GM12878 (cell line): Measurements from ENCODE around the gene SRC. TPM values are rescaled to one million over a fixed set of nuclear protein-coding genes. Genes with fewer than 3 reads are reported as not detected.
A peak's percentile ranks its signal among the peaks of the same experiment; 100 is the strongest.

Experiments used
- ATAC-seq: fragments of 200-7000 bp; cut with Tn5 transposase; 3 replicates; pipeline ENCODE4 v1.9.1; 2020; ENCODE audit warnings: mild to moderate bottlenecking, moderate library complexity
- BruUV-seq: library from RNA; stranded (reverse); fragments of 400-500 nt; replicated peaks from 2 replicates; lab custom pipeline; 2021; lab: Mats Ljungman, UMichigan
- CTCF ChIA-PET: fragments of 300-600 bp; sonication (Branson Sonifier 250); formaldehyde crosslinking; extraction: SDS; loops from one replicate; lab custom pipeline; 2021; ENCODE audit warnings: inconsistent platforms; lab: Yijun Ruan, JAX
- POLR2A ChIA-PET: fragments of 350-600 bp; formaldehyde crosslinking; extraction: SDS; loops from one replicate; lab custom pipeline; 2021; ENCODE audit warnings: inconsistent platforms; lab: Charles Lee
- RAD21 ChIA-PET: fragments of 300-600 bp; sonication (Branson Sonifier 250); formaldehyde crosslinking; loops from one replicate; lab custom pipeline; 2023; ENCODE audit warnings: antibody characterized with exemption; ENCODE audit not compliant: unreplicated experiment; lab: Charles Lee
- SMC1A ChIA-PET: fragments of 300-600 bp; sonication (Branson Sonifier 250); formaldehyde crosslinking; loops from one replicate; lab custom pipeline; 2023; ENCODE audit not compliant: unreplicated experiment, uncharacterized antibody; lab: Charles Lee
- DNase-seq: peaks from one replicate; pipeline ENCODE4 v3.0.0-alpha.2; 2011; ENCODE audit warnings: low read depth, low spot score
- FAIRE-seq: peaks from 3 replicates; lab custom pipeline; 2011; peaks lifted over from hg19 to GRCh38; lab: Jason Lieb, UNC
- H2AFZ ChIP-seq: 2 replicates; pipeline ENCODE4 v1.6.0; 2011; ENCODE audit warnings: low read depth, low read length, control low read depth; ENCODE audit not compliant: control insufficient read depth
- H3K27ac ChIP-seq: 2 replicates; pipeline ENCODE4 v1.5.1; 2011; ENCODE audit warnings: control low read depth; ENCODE audit not compliant: control insufficient read depth, insufficient read depth
- H3K27me3 ChIP-seq, 2 experiments: replicated peaks in 1 of 2; 2 replicates each; pipeline versions ENCODE4 v1.6.0 to v1.6.1; 2011; ENCODE audit warnings: low read length in 1 of 2; ENCODE audit not compliant: control insufficient read depth in 2 of 2, insufficient read depth in 2 of 2
- H3K36me3 ChIP-seq, 2 experiments: 2 replicates each; pipeline ENCODE4 v1.5.1; 2011; ENCODE audit warnings: low read length in 1 of 2; ENCODE audit not compliant: control insufficient read depth in 2 of 2, insufficient read depth in 2 of 2
- H3K4me1 ChIP-seq: 2 replicates; pipeline ENCODE4 v1.6.1; 2011; ENCODE audit warnings: mild to moderate bottlenecking, low read length, moderate library complexity, mixed read lengths; ENCODE audit not compliant: control insufficient read depth, insufficient read depth
- H3K4me2 ChIP-seq: 2 replicates; pipeline ENCODE4 v1.6.0; 2011; ENCODE audit warnings: control low read depth; ENCODE audit not compliant: control insufficient read depth, insufficient read depth
- H3K4me3 ChIP-seq: fragments of 200-600 bp; sonication (generic); 2 replicates; pipeline ENCODE4 v1.5.1; 2016
- H3K79me2 ChIP-seq: 2 replicates; pipeline ENCODE4 v1.6.0; 2011; ENCODE audit warnings: low read length; ENCODE audit not compliant: control insufficient read depth, insufficient read depth
- H3K9ac ChIP-seq: 2 replicates; pipeline ENCODE4 v1.8.0; 2011; ENCODE audit warnings: low read length, control low read depth, mixed read lengths; ENCODE audit not compliant: control insufficient read depth, insufficient read depth
- H3K9me3 ChIP-seq: replicated peaks from 3 replicates; pipeline ENCODE4 v1.5.1; 2011; ENCODE audit warnings: mild to moderate bottlenecking, low read length; ENCODE audit not compliant: control insufficient read depth, insufficient read depth
- H4K20me1 ChIP-seq: 2 replicates; pipeline ENCODE4 v1.6.0; 2011; ENCODE audit not compliant: control insufficient read depth, insufficient read depth
- CBFB ChIP-seq: IDR thresholded peaks from 2 replicates; pipeline ENCODE4 v1.6.1; 2016; ENCODE audit warnings: antibody characterized with exemption, low read depth
- CREB1 ChIP-seq: IDR thresholded peaks from 2 replicates; pipeline ENCODE4 v1.6.1; 2012; ENCODE audit warnings: low read depth, mild to moderate bottlenecking, inconsistent platforms
- DPF2 ChIP-seq: fragments of 450-650 bp; IDR thresholded peaks from 2 replicates; pipeline ENCODE4 v1.6.1; 2017; ENCODE audit warnings: mild to moderate bottlenecking
- EP300 ChIP-seq, 2 experiments: fragments of 150-350 bp in 1 of 2; IDR thresholded peaks; 2 replicates each; pipeline ENCODE4 v1.6.1; 2011 to 2012; ENCODE audit warnings: low read depth in 2 of 2, low read length in 2 of 2, borderline replicate concordance in 1 of 2, improper control_type of control experiment in 1 of 2, inconsistent platforms in 1 of 2; ENCODE audit not compliant: control insufficient read depth in 1 of 2
- ESRRA ChIP-seq: IDR thresholded peaks from 2 replicates; pipeline ENCODE4 v1.6.1; 2012; ENCODE audit warnings: mild to moderate bottlenecking, low read length, improper control_type of control experiment
- KLF5 ChIP-seq: fragments of 450-650 bp; IDR thresholded peaks from 2 replicates; pipeline ENCODE4 v1.6.1; 2014; ENCODE audit warnings: mild to moderate bottlenecking; ENCODE audit not compliant: partially characterized antibody
- RUNX3 ChIP-seq: IDR thresholded peaks from 2 replicates; pipeline ENCODE4 v1.6.1; 2012; ENCODE audit warnings: low read length, inconsistent platforms
- SMAD1 ChIP-seq: fragments of 450-650 bp; IDR thresholded peaks from 2 replicates; pipeline ENCODE4 v1.6.1; 2018; ENCODE audit warnings: mild to moderate bottlenecking, low read depth; ENCODE audit not compliant: partially characterized antibody
- SREBF2 ChIP-seq: IDR thresholded peaks from 2 replicates; pipeline ENCODE4 v1.6.1; 2012; ENCODE audit warnings: mild to moderate bottlenecking, low read length
- TCF12 ChIP-seq: IDR thresholded peaks from 2 replicates; pipeline ENCODE4 v1.6.1; 2011; ENCODE audit warnings: low read depth, mild to moderate bottlenecking, low read length
- ZNF384 ChIP-seq: IDR thresholded peaks from 2 replicates; pipeline ENCODE4 v1.6.1; 2012; ENCODE audit warnings: low read depth, mild to moderate bottlenecking, low read length, improper control_type of control experiment, borderline replicate concordance
- WGBS: methylation state at CpG from one replicate; pipeline ENCODE4 v1.1.6; 2016; ENCODE audit warnings: low lambda C conversion rate; ENCODE audit not compliant: insufficient replicate concordance, insufficient coverage; ENCODE audit errors: missing lambda C conversion rate; 5-methylcytosine and 5-hydroxymethylcytosine counted together
- in situ Hi-C: fragments of 300-500 bp; cut with MboI; formaldehyde crosslinking; loops from 9 replicates; pipeline ENCODE4 v1.14.3; 2018; ENCODE audit warnings: mixed read lengths
- intact Hi-C: fragments of 100-400 bp; cut with micrococcal nuclease; formaldehyde crosslinking; loops from one replicate; pipeline ENCODE4 v1.14.2; 2022; ENCODE audit not compliant: unreplicated experiment
- polyA plus RNA-seq, 11 experiments: library from polyadenylated mRNA; depleted of rRNA in 4 of 11; unstranded in 6 of 11; stranded (reverse) in 5 of 11; fragments of >200 nt; fragmentation: Nextera tagmentation in 4 of 11; fragmentation: Illumina TruSeq in 1 of 11; extraction: Ambion mirVana in 4 of 11; extraction: Trizol in 1 of 11; gene quantifications; 1 replicate in 1 of 11; 2 replicates in 10 of 11; pipeline versions ENCODE4 v1.2.1 to v1.2.3, GENCODE V29; 2011 to 2016; ENCODE audit warnings: inconsistent platforms in 2 of 11, missing spikeins in 2 of 11, low read depth in 1 of 11
- total RNA-seq, 4 experiments: library from RNA; depleted of rRNA in 3 of 4; stranded (reverse); fragments of >200 nt in 3 of 4; fragmentation: Illumina TruSeq in 1 of 4; extraction: Trizol in 1 of 4; gene quantifications; 2 replicates each; pipeline versions ENCODE4 v1.2.1 to v1.2.3, GENCODE V29; 2013 to 2021
- TF ChIP-seq, protein P1 (sequence below): fragments of 450-650 bp; formaldehyde crosslinking; IDR thresholded peaks from 2 replicates; pipeline ENCODE4 v1.4.0; 2022; ENCODE audit warnings: mild to moderate bottlenecking, moderate library complexity
- TF ChIP-seq, protein P2 (sequence below): fragments of 450-650 bp; IDR thresholded peaks from 2 replicates; pipeline ENCODE4 v1.6.1; 2016; ENCODE audit warnings: mild to moderate bottlenecking, moderate library complexity, borderline replicate concordance

SRC gene
- total and polyA plus RNA-seq, 10 of the 15 experiments (the other 5 are each of a cell fraction or from before 2014, with no cell fraction given) = 0.60 to 71.3 (median 27.2) TPM

DNA sequence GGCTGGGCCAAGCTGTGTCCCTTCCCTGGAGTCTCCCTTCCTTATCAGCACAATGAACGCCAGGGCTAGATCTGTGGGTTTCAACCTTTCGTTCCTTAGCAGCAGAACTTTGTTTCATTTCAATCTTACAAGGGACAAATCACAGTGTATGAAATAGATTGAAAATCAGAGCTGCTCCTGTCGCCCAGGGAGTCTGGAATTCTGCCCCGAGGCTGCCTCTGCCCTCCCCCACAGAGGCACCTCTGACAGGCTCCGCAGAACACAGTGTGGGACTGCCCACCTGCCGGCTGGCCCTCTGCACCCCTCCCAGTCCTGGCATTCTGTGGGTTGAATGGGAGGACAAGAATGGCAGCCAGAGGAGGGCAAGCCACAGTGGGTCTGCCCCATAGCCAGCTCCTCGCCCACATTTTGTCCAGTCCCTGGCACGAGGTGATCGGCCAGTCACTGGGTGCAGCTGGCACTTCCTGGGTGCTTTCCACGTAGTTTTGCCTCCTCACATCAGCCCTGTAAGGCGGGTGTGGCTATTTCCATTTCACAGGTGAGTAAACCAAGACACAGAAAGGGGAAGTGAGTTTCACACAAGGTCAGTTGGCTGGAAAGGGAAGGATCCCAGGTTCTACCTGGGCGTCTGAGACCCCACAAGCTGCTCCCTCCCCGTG is 30.4 kb upstream of the SRC start (continued):
- TF ChIP-seq, protein P1, sequence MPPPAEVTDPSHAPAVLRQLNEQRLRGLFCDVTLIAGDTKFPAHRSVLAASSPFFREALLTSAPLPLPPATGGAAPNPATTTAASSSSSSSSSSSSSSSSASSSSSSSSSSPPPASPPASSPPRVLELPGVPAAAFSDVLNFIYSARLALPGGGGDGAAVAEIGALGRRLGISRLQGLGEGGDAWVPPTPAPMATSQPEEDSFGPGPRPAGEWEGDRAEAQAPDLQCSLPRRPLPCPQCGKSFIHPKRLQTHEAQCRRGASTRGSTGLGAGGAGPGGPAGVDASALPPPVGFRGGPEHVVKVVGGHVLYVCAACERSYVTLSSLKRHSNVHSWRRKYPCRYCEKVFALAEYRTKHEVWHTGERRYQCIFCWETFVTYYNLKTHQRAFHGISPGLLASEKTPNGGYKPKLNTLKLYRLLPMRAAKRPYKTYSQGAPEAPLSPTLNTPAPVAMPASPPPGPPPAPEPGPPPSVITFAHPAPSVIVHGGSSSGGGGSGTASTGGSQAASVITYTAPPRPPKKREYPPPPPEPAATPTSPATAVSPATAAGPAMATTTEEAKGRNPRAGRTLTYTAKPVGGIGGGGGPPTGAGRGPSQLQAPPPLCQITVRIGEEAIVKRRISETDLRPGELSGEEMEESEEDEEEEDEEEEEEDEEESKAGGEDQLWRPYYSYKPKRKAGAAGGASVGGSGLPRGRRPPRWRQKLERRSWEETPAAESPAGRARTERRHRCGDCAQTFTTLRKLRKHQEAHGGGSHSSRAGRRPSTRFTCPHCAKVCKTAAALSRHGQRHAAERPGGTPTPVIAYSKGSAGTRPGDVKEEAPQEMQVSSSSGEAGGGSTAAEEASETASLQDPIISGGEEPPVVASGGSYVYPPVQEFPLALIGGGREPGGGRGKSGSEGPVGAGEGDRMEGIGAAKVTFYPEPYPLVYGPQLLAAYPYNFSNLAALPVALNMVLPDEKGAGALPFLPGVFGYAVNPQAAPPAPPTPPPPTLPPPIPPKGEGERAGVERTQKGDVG (CRISPR knock-in tag) = no peak
- no peak for TF ChIP-seq KLF5
- TF ChIP-seq, all 136 proteins: peak for 29

DNA sequence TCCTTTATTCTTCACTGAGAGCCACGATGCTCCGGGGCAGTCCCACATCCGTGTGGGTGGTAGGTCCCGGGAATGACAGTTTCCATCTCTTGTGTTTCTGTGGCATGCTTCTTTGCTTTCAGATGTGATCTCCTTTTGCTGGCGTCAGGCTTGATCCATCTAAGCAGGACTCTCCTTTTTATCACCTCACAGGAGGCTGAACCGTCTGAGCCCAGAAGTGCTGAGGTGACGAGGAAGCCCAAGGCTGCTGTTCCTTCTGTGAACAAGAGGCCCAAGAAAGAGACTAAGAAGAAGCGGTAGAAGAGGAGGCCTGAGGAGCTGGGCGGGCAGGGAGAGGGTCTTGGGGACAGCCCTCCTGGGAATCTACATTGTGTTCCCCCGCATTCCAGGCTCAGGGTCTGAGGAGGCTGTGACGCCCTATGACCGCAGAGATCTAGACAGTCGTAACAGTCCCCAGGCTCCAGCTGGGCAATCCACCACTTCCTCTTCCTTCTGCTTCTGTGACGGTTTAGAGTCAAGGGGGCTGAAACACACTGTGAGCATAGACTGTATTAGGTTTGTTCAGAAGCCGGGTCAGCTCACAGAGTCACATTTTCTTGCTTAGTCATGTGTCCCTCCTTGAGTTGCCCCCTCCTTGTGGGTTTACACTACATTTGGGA is 29.7 kb upstream of the SRC start:
- ChIA-PET POLR2A (interaction anchor here (0.5 to 1.4 kb wide), 9 partner anchors 10 to 94 kb away, joined by 3 to 9 read pairs (median 4); no protein-coding TSS in a partner anchor), CTCF (interaction anchor here (0.6 to 1.5 kb wide), 3 partner anchors 47 to 121 kb away, joined by 3 to 4 read pairs (median 4); no protein-coding TSS in a partner anchor), RAD21 (interaction anchor here (1.0 to 2.6 kb wide), 7 partner anchors 19 to 66 kb away, joined by 3 to 14 read pairs (median 7); no protein-coding TSS in a partner anchor), SMC1A (interaction anchor here (0.6 to 2.0 kb wide), 9 partner anchors 13 to 1488 kb away, joined by 3 to 12 read pairs (median 3); partner anchors contain the start of gene MANBAL)
- Histone ChIP-seq H3K4me2 (peak overlapping the region; percentile 80), H3K9ac (peak overlapping the region; percentile 67), H3K27me3 (no peaks in the 10 kb centered on the region), H3K36me3 (peaks cover 20 to 24% of the 10 kb centered on the region in 2 experiments), H3K9me3 (no peaks in the 10 kb centered on the region), H3K4me1 (peaks cover 33% of the 10 kb centered on the region), H2AFZ (peak overlapping the region; percentile 54), H3K79me2 (peaks cover 22% of the 10 kb centered on the region), H4K20me1 (no peaks in the 10 kb centered on the region), H3K4me3 (no peak overlapping the region), H3K27ac (peak overlapping the region; percentile 93)
- intact Hi-C loops (no loop called here), in situ Hi-C loops (no loop called here)
- ATAC-seq = peak; percentile 91
- BruUV-seq = TSS peak; percentile 60
- 10% methylated on average over 15 of the region's 15 CpGs for WGBS
- no peak for DNase-seq
- no peak for FAIRE-seq
- TF ChIP-seq RUNX3 (peak; percentile 87), EP300 (IDR thresholded peaks at IDR 0.05; ENCODE audit: borderline replicate concordance in 1 of 2, control insufficient read depth in 1 of 2, low read depth in 2 of 2, low read length in 2 of 2) (0 out of 4 replicates have a peak, but pooled peaks of 1 of the 2 experiments have one; percentile 22), CREB1 (peak; percentile 98), TCF12 (peak; percentile 86; the same call in 1 of the 2 replicates), CBFB (peak; percentile 59; the same call in 1 of the 2 replicates), DPF2 (peak; percentile 87), SREBF2 (no peak), ESRRA (no peak), SMAD1 (no peak), ZNF384 (no peak)
- TF ChIP-seq, protein P2, sequence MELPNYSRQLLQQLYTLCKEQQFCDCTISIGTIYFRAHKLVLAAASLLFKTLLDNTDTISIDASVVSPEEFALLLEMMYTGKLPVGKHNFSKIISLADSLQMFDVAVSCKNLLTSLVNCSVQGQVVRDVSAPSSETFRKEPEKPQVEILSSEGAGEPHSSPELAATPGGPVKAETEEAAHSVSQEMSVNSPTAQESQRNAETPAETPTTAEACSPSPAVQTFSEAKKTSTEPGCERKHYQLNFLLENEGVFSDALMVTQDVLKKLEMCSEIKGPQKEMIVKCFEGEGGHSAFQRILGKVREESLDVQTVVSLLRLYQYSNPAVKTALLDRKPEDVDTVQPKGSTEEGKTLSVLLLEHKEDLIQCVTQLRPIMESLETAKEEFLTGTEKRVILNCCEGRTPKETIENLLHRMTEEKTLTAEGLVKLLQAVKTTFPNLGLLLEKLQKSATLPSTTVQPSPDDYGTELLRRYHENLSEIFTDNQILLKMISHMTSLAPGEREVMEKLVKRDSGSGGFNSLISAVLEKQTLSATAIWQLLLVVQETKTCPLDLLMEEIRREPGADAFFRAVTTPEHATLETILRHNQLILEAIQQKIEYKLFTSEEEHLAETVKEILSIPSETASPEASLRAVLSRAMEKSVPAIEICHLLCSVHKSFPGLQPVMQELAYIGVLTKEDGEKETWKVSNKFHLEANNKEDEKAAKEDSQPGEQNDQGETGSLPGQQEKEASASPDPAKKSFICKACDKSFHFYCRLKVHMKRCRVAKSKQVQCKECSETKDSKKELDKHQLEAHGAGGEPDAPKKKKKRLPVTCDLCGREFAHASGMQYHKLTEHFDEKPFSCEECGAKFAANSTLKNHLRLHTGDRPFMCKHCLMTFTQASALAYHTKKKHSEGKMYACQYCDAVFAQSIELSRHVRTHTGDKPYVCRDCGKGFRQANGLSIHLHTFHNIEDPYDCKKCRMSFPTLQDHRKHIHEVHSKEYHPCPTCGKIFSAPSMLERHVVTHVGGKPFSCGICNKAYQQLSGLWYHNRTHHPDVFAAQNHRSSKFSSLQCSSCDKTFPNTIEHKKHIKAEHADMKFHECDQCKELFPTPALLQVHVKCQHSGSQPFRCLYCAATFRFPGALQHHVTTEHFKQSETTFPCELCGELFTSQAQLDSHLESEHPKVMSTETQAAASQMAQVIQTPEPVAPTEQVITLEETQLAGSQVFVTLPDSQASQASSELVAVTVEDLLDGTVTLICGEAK = peak; percentile 44; the same call in 1 of the 2 replicates
